HFF-Myc (cell line): Measurements from ENCODE around the gene ADGRA1.

Experiments used
- DNase-seq: peaks from one replicate; pipeline ENCODE4 v3.0.0-alpha.2; 2011; ENCODE audit warnings: low read depth; ENCODE audit errors: extremely low read depth
- H3K4me3 ChIP-seq: replicated peaks from 2 replicates; pipeline ENCODE4 v1.5.1; 2011; ENCODE audit warnings: low read depth, mild to moderate bottlenecking, control low read depth, low read length
- TF ChIP-seq, protein P1 (sequence below): IDR thresholded peaks from 2 replicates; pipeline ENCODE4 v1.5.1; 2012; ENCODE audit warnings: mild to moderate bottlenecking, low read depth, low read length, control low read depth; ENCODE audit errors: missing control alignments

ADGRA1 gene

GRCh38 chr10:133126431-133127290, 38.9 kb downstream of the ADGRA1 start:
- TF ChIP-seq, protein P1, sequence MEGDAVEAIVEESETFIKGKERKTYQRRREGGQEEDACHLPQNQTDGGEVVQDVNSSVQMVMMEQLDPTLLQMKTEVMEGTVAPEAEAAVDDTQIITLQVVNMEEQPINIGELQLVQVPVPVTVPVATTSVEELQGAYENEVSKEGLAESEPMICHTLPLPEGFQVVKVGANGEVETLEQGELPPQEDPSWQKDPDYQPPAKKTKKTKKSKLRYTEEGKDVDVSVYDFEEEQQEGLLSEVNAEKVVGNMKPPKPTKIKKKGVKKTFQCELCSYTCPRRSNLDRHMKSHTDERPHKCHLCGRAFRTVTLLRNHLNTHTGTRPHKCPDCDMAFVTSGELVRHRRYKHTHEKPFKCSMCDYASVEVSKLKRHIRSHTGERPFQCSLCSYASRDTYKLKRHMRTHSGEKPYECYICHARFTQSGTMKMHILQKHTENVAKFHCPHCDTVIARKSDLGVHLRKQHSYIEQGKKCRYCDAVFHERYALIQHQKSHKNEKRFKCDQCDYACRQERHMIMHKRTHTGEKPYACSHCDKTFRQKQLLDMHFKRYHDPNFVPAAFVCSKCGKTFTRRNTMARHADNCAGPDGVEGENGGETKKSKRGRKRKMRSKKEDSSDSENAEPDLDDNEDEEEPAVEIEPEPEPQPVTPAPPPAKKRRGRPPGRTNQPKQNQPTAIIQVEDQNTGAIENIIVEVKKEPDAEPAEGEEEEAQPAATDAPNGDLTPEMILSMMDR: no peak
- no peak overlapping the region for H3K4me3 ChIP-seq
- no peak for DNase-seq

- TF ChIP-seq, protein P1: no peak
- no peak for DNase-seq
- H3K4me3 ChIP-seq: no peak overlapping the region
Measured at GRCh38 chr10:133127291-133128125, 39.8 kb downstream of the ADGRA1 start.

GRCh38 chr10:133128126-133129070, 40.7 kb downstream of the ADGRA1 start:
- H3K4me3 ChIP-seq: no peak overlapping the region
- no peak for DNase-seq
- TF ChIP-seq, protein P1: no peak

DNA sequence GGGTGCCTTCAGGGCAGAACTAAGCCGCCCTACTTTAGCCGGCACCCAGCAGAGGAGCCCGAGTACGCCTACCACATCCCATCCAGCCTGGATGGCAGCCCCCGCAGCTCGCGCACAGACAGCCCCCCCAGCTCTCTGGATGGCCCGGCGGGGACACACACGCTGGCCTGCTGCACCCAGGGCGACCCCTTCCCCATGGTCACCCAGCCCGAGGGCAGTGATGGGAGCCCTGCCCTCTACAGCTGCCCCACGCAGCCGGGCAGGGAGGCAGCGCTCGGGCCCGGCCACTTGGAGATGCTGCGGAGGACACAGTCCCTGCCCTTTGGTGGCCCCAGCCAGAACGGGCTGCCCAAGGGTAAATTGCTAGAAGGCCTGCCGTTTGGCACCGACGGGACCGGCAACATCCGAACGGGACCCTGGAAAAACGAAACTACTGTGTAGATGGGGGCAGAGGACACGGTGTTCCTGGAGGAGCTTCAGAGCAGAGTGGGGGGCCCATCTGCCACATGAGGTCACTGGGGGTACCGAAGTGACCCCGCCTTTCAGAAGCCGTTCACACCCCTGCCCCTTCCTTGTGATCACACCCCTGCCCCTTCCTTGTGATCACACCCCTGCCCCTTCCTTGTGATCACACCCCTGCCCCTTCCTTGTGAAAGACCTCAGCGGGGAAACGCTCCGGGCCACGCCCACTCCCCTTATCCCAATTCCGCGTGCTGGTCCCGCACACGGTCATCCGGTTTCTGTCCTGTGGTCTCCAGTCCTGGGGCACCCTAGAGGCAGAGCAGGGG, 41.5 kb downstream of the ADGRA1 start:
- TF ChIP-seq, protein P1: no peak
- DNase-seq: no peak
- H3K4me3 ChIP-seq: no peak overlapping the region

GRCh38 chr10:133129859-133130495, 42.3 kb downstream of the ADGRA1 start:
- TF ChIP-seq, protein P1: no peak
- no peak overlapping the region for H3K4me3 ChIP-seq
- DNase-seq: no peak
